GM21526 (cell line): ENCODE data around the gene PNLIPRP2.

ENCODE experiments used
- ATAC-seq: cut with Tn5 transposase; IDR thresholded peaks from one replicate; pipeline ENCODE4 v1.9.1; 2021; ENCODE audit warnings: moderate library complexity; ENCODE audit not compliant: unreplicated experiment, low FRiP score

PNLIPRP2 gene

DNA sequence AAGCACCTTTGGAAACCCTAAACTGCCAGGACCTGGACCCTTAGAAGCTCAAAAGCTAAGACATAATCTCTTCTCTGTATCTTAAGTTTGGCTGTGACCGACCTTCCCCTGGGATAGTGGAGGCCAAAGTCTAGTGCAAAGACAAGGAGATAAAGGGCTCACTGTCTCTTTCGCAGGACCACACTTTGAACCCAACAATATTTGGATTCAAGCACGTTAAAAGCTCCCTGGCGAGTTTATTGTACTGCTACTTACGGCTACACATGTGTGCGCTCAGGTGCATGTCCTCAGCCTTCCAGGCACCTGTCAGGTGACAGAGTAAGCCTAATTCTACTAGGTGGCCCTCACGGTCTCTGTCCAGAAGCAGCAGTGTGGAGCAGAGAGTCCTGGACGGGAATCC is 55.9 kb downstream of the PNLIPRP2 start:
- no peak for ATAC-seq

DNA sequence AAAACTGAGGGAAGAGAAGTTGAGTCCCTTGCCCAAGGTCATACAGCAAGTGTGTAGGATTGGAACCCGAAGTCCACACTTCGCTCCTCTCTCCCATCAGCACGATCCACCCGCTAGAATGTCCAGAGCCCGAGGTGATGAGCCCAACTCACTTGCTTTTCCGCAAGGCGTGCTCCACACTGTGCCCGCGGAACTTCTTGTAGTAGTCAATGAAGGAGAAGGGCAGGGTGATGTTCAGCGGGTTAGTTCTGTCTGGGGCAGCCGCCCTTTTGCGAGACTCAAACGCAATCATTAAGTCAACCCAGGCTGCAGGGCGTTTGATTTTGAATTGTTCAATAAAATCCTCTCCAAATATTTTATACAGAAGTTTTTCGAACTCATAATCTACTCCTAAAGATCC is 58.6 kb downstream of the PNLIPRP2 start:
- no peak for ATAC-seq

- ATAC-seq: no peak
Measured at GRCh38 chr10:116683166-116683565, 62.4 kb downstream of the PNLIPRP2 start.

DNA sequence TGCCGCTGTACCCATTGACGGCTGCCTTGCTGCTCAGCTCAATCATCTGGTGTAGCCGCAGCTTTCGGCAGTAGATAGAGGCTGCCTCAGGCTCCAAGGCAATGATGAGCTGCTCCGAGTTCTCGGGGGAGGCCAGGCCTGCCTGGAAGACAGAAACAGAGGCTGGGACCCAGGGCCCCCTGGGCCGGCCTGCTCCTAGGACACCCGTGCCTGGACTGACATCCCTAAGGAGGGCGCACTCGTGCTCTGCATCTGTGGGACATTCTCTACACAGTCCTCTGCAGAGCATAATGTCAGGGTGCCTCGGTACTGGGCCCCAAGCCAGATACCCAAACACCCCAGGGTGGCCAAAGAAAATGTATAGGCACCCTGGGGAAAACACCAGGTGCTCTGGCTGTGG is 63.1 kb downstream of the PNLIPRP2 start:
- ATAC-seq: no peak

DNA sequence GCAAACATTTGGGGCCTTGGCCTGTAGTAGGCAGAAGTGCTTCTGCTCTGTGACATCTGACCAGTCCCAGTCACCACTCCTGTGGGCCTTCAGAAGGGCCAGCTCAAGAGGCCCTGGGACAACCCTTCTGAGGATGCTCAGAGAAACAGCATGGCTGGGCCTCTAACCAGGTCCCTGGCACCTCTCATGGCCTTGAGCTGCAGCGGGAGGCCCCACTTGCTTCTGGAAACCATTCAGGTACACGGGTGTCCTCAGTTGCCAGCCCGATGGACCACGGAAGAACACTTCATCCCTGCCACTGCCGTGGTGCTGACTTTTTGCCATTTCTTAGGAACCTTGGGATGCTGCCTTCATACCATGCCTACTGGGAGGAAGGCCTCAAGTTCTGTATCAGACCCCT is 64.0 kb downstream of the PNLIPRP2 start:
- no peak for ATAC-seq

- no peak for ATAC-seq
Measured at GRCh38 chr10:116685807-116686206, 65.1 kb downstream of the PNLIPRP2 start.

GRCh38 chr10:116686632-116687031 is 65.9 kb downstream of the PNLIPRP2 start:
- no peak for ATAC-seq

DNA sequence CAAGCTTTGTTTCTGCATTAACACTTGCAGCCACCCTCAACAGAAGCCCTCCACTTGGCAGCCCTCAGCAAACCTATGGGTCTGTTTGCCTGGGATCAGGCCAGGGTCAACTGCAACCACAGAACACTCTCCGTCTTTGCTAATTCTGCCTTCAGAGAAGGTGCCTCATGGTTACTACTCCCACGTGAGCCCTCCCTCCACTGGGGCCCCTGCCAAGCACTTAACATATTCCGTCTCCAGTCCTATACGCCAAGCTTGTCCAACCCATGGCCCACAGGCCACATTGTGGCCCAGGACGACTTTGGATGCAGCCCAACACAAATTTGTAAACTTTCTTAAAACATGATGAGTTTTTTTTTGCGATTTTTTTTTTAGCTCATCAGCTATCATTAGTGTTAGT is 66.9 kb downstream of the PNLIPRP2 start:
- no peak for ATAC-seq

DNA sequence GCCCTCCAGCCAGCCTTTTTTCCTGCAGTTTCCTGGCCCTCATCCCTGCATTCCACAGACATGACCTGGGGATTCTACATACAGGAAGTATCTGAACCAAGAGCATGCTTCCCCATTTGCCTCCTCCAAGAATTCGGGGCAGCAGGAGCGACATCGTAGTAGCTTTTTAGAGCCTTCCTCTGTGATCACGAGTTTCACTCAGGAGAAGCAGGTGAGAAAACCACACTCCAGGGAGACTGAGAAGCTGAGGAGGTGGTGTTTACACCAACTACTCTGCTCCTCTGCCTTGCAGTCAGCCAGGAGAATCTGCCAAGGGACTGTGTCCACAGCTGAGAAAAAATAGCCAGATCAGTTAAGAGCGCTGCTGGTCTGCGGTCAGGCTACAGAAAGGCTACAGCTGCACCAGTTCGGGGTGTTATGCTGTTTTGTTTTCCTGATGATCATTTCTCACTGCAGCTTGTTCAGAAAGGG is 67.5 kb downstream of the PNLIPRP2 start:
- no peak for ATAC-seq

- no peak for ATAC-seq
Measured at GRCh38 chr10:116688741-116689495, 68.2 kb downstream of the PNLIPRP2 start.

GRCh38 chr10:116689744-116690143 is 69.0 kb downstream of the PNLIPRP2 start:
- ATAC-seq: no peak

DNA sequence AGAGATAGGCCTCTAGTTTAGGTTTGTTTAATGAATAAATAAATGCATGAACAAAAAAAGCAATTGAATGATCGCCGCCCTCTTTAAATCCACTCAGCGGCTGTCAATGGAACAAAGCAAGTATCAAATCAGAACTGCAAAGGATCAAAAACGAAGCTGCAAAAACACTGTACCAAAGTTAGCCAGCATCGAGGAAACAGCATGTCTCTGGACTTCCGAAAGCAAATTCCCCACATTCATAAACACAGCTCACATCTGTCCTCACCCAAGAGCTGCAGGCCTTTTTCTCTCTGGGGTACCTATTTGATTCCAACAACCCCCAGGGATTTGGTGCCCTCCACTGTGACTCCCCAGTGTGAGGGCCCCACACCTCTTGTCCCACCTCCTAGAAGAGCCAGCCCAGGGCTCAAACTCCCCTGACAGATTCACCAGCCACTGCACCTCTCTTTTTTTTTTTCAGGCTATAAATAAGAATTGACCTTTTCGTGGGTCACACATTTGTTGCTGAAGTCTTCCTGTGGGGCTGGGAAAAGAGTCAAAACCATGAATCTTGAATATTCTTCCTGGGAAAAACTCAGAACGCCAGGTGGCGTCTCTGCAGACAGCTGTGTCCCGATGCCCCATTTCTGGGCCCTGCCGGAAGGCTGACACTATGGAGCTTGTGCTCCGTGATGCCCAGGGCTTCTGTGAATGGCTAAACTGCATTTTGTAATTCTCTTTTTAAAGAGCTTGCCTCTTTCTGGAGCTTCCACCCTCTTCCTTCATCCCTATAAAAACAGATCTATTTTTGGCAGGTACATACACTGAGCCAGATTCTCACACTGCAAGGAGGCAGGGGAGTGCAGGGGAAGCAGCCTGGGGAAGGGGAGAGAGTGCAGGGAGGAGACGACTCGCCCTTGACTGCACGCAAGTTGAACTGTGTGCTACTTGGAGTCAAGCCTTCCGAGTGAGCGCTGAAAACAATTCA is 69.9 kb downstream of the PNLIPRP2 start:
- ATAC-seq: no peak

DNA sequence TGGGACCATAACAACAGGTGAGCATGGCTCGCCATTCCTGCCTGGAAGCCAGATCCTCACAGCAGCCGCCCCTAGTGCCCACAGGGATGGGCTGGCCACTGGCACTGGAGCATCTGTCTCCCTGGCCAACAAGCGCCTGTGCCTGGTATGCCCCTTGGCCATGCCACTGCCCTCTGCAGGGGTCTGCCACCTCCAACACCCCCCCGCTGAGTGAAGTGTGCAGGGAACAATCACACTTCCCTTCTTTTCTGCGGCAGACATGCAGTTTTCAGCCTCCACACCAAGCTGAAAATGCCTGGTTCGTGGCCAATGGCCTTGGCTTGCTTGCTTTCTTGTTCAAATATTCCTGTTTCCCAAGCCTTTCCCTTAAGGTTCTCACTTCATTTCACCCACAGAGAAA is 70.9 kb downstream of the PNLIPRP2 start:
- ATAC-seq: no peak

GRCh38 chr10:116692225-116692624 is 71.5 kb downstream of the PNLIPRP2 start:
- ATAC-seq: no peak

DNA sequence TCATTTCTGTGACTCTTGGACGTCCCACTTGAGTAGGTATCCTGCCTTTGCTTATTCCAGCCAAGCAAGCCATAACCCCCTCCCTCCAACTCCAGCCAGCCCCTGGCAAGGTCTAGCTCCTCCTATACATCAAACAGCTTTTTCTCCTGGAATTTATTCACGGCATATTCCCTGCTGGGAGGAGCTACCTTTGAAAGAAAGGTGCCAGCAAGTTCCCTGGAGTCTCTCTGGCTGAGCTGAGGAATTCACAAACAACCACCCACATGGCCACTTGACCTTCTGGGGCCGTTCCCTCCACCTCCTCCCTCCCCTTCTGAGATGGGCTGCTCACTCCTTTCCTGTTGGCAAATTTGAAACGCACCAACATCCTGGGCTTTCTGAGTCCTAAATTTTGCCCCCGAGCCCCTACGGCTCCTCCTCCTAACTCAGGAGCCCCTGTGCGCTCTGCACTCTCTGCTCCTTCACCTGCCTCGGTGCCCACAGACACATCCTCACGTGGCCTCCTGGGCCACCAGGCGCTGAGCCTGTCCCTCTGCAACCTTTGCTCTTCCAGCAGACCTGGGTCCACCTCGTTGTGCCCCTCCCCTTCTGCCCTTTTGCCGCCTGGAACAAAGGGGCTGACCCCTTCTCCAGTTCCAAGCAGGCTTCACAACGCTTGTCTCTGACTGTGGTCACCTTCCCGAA is 73.6 kb downstream of the PNLIPRP2 start:
- ATAC-seq: no peak
